ENCODE results near the gene GALNT16.

The GALNT16 gene

GRCh38 chr14:69237584-69237983, 22.4 kb upstream of the GALNT16 start:
- TF ChIP-seq EP300 (IDR thresholded peaks at IDR 0.05; ENCODE audit: borderline replicate concordance), result no peak
- no peak for TF ChIP-seq RAD21 (IDR thresholded peaks at IDR 0.05; ENCODE audit: low read depth)
- TF ChIP-seq USF1 (IDR thresholded peaks at IDR 0.05), result no peak
- TF ChIP-seq MAX (IDR thresholded peaks at IDR 0.05), result no peak
- no peak for TF ChIP-seq NFIC (IDR thresholded peaks at IDR 0.05)
- TF ChIP-seq YY1 (IDR thresholded peaks at IDR 0.05; ENCODE audit: low read depth), result no peak
- no peak for TF ChIP-seq ZBTB7A (IDR thresholded peaks at IDR 0.05; ENCODE audit: low read depth)
- no peak for TF ChIP-seq EGR1 (IDR thresholded peaks at IDR 0.05)
- TF ChIP-seq CEBPB (IDR thresholded peaks at IDR 0.05), result no peak

GRCh38 chr14:69238883-69239282, 21.1 kb upstream of the GALNT16 start:
- TF ChIP-seq YY1 (IDR thresholded peaks at IDR 0.05; ENCODE audit: low read depth) (no peak), ZBTB7A (IDR thresholded peaks at IDR 0.05; ENCODE audit: low read depth) (no peak), TEAD4 (IDR thresholded peaks at IDR 0.05) (no peak), FOXM1 (IDR thresholded peaks at IDR 0.05; ENCODE audit: borderline replicate concordance, low read depth) (no peak), EP300 (IDR thresholded peaks at IDR 0.05; ENCODE audit: borderline replicate concordance) (no peak), RAD21 (IDR thresholded peaks at IDR 0.05; ENCODE audit: low read depth) (no peak), NFIC (IDR thresholded peaks at IDR 0.05) (no peak), CEBPB (IDR thresholded peaks at IDR 0.05) (no peak), EGR1 (IDR thresholded peaks at IDR 0.05) (no peak), TCF12 (IDR thresholded peaks at IDR 0.05; ENCODE audit: low read depth) (no peak), MAX (IDR thresholded peaks at IDR 0.05) (no peak), USF1 (IDR thresholded peaks at IDR 0.05) (no peak), TAF1 (IDR thresholded peaks at IDR 0.05; ENCODE audit: low read depth) (no peak), CREB1 (IDR thresholded peaks at IDR 0.05; ENCODE audit: low read depth) (no peak), REST (IDR thresholded peaks at IDR 0.05; ENCODE audit: low read depth) (no peak)

GRCh38 chr14:69240527-69241173, 19.3 kb upstream of the GALNT16 start:
- no peak for TF ChIP-seq EP300 (IDR thresholded peaks at IDR 0.05; ENCODE audit: borderline replicate concordance)
- no peak for TF ChIP-seq MAX (IDR thresholded peaks at IDR 0.05)
- TF ChIP-seq TAF1 (IDR thresholded peaks at IDR 0.05; ENCODE audit: low read depth), result no peak
- no peak for TF ChIP-seq RAD21 (IDR thresholded peaks at IDR 0.05; ENCODE audit: low read depth)
- no peak for TF ChIP-seq TCF12 (IDR thresholded peaks at IDR 0.05; ENCODE audit: low read depth)
- no peak for TF ChIP-seq FOXM1 (IDR thresholded peaks at IDR 0.05; ENCODE audit: borderline replicate concordance, low read depth)
- no peak for TF ChIP-seq ZBTB7A (IDR thresholded peaks at IDR 0.05; ENCODE audit: low read depth)
- no peak for TF ChIP-seq REST (IDR thresholded peaks at IDR 0.05; ENCODE audit: low read depth)
- TF ChIP-seq TEAD4 (IDR thresholded peaks at IDR 0.05), result no peak
- TF ChIP-seq USF1 (IDR thresholded peaks at IDR 0.05), result no peak
- TF ChIP-seq CEBPB (IDR thresholded peaks at IDR 0.05), result no peak
- TF ChIP-seq NFIC (IDR thresholded peaks at IDR 0.05), result no peak
- no peak for TF ChIP-seq CREB1 (IDR thresholded peaks at IDR 0.05; ENCODE audit: low read depth)

- TF ChIP-seq REST (IDR thresholded peaks at IDR 0.05; ENCODE audit: low read depth), result no peak
- no peak for TF ChIP-seq CREB1 (IDR thresholded peaks at IDR 0.05; ENCODE audit: low read depth)
- no peak for TF ChIP-seq ZBTB7A (IDR thresholded peaks at IDR 0.05; ENCODE audit: low read depth)
- TF ChIP-seq TCF12 (IDR thresholded peaks at IDR 0.05; ENCODE audit: low read depth), result no peak
- no peak for TF ChIP-seq FOXM1 (IDR thresholded peaks at IDR 0.05; ENCODE audit: borderline replicate concordance, low read depth)
- TF ChIP-seq NFIC (IDR thresholded peaks at IDR 0.05), result no peak
- TF ChIP-seq TEAD4 (IDR thresholded peaks at IDR 0.05), result no peak
- no peak for TF ChIP-seq EGR1 (IDR thresholded peaks at IDR 0.05)
- no peak for TF ChIP-seq RAD21 (IDR thresholded peaks at IDR 0.05; ENCODE audit: low read depth)
- no peak for TF ChIP-seq MAX (IDR thresholded peaks at IDR 0.05)
- no peak for TF ChIP-seq EP300 (IDR thresholded peaks at IDR 0.05; ENCODE audit: borderline replicate concordance)
- TF ChIP-seq CEBPB (IDR thresholded peaks at IDR 0.05), result no peak
- TF ChIP-seq TAF1 (IDR thresholded peaks at IDR 0.05; ENCODE audit: low read depth), result no peak
- no peak for TF ChIP-seq USF1 (IDR thresholded peaks at IDR 0.05)
- TF ChIP-seq YY1 (IDR thresholded peaks at IDR 0.05; ENCODE audit: low read depth), result no peak
Observed at GRCh38 chr14:69241577-69241976, 18.4 kb upstream of the GALNT16 start.

Data from Ishikawa (cell line).